Right lobe of liver (tissue), 4 donors: ENCODE data around the gene TM6SF1.

Source experiments
- CTCF ChIP-seq, 4 donors: fragments of 200-600 bp in 3 of 4; fragments of 450-650 bp in 1 of 4; IDR thresholded peaks; one replicate each; pipeline versions ENCODE4 v1.5.1 to v1.8.0; 2016 to 2022; ENCODE audit warnings: antibody characterized with exemption in 4 of 4, mild to moderate bottlenecking in 2 of 4
- POLR2A ChIP-seq: fragments of 450-650 bp; IDR thresholded peaks from one replicate; pipeline ENCODE4 v1.6.1; 2017; ENCODE audit warnings: antibody characterized with exemption, mild to moderate bottlenecking
- donor health status: DM: no; HTN: no; CAD: no.
- donor health status: DM: no; HTN: no; CAD: no.
- donor health status: DM: no; HTN: yes; CAD: no.

GRCh38 chr15:83170474-83171165 lies 63.2 kb downstream of the TM6SF1 start:
- no peak for TF ChIP-seq CTCF (IDR thresholded peaks at IDR 0.05)
- TF ChIP-seq POLR2A, result no peak
